SK-N-SH (cell line): ENCODE measurements around the gene RPL15. TPM values are rescaled to one million over a fixed set of nuclear protein-coding genes. Genes with fewer than 3 reads are reported as not detected.

Experiments used
- CTCF ChIA-PET: fragments of 300-600, 350-600 bp; formaldehyde crosslinking; extraction: SDS; loops from one replicate; lab custom pipeline; 2021; lab: Yijun Ruan, JAX
- POLR2A ChIA-PET: fragments of 350-600 bp; sonication (Branson Sonifier 250); formaldehyde crosslinking; extraction: SDS; loops from one replicate; lab custom pipeline; 2020; ENCODE audit warnings: antibody characterized with exemption, inconsistent platforms; lab: Yijun Ruan, JAX
- DNase-seq: peaks from one replicate; pipeline ENCODE4 v3.0.0; 2012
- H2AFZ ChIP-seq: fragments of 200-600 bp; sonication (generic); 2 replicates; pipeline ENCODE4 v1.8.1; 2016; ENCODE audit warnings: antibody characterized with exemption, mild to moderate bottlenecking, low read depth
- H3F3A ChIP-seq: fragments of 200-600 bp; sonication (generic); replicated peaks from 2 replicates; pipeline ENCODE3; 2016; ENCODE audit warnings: antibody characterized with exemption, mild to moderate bottlenecking; ENCODE audit not compliant: insufficient read depth
- H3K27ac ChIP-seq, 2 experiments: fragments of 200-500 bp in 1 of 2; fragments of 200-600 bp in 1 of 2; sonication (Bioruptor generic) in 1 of 2; sonication (generic), shearing (Covaris generic) in 1 of 2; 2 replicates each; pipeline versions ENCODE4 v1.5.1 to v1.6.1; 2014 to 2016; ENCODE audit warnings: low read depth in 2 of 2, inconsistent platforms in 1 of 2, low read length in 1 of 2, mild to moderate bottlenecking in 1 of 2, mixed read lengths in 1 of 2
- H3K27me3 ChIP-seq: fragments of 200-600 bp; sonication (generic), shearing (Covaris generic); 2 replicates; pipeline ENCODE4 v1.6.1; 2016; ENCODE audit warnings: mixed run types; ENCODE audit not compliant: insufficient read depth
- H3K36me3 ChIP-seq, 2 experiments: fragments of 200-500 bp in 1 of 2; fragments of 200-600 bp in 1 of 2; sonication (Bioruptor generic) in 1 of 2; sonication (generic) in 1 of 2; replicated peaks in 1 of 2; 2 replicates each; pipeline versions ENCODE3 to v1.5.1; 2014 to 2016; ENCODE audit warnings: low read length in 1 of 2, mild to moderate bottlenecking in 1 of 2; ENCODE audit not compliant: insufficient read depth in 2 of 2, control insufficient read depth in 1 of 2
- H3K4me1 ChIP-seq, 2 experiments: fragments of 200-500 bp in 1 of 2; fragments of 200-600 bp in 1 of 2; sonication (Bioruptor generic) in 1 of 2; sonication (generic), shearing (Covaris generic) in 1 of 2; 2 replicates each; pipeline versions ENCODE4 v1.5.1 to v1.6.1; 2014 to 2016; ENCODE audit warnings: low read depth in 1 of 2, low read length in 1 of 2, mixed run types in 1 of 2; ENCODE audit not compliant: insufficient read depth in 2 of 2, control insufficient read depth in 1 of 2
- H3K4me2 ChIP-seq: fragments of 200-600 bp; sonication (generic), shearing (Covaris generic); 2 replicates; pipeline ENCODE4 v1.6.1; 2017; ENCODE audit warnings: mixed run types
- H3K4me3 ChIP-seq, 2 experiments: fragments of 200-500 bp in 1 of 2; fragments of 200-600 bp in 1 of 2; sonication (Bioruptor generic) in 1 of 2; sonication (generic), shearing (Covaris generic) in 1 of 2; 2 replicates each; pipeline versions ENCODE4 v1.5.1 to v1.8.1; 2014 to 2016; ENCODE audit warnings: low read depth in 2 of 2, inconsistent platforms in 1 of 2, low read length in 1 of 2, mild to moderate bottlenecking in 1 of 2, mixed read lengths in 1 of 2, moderate library complexity in 1 of 2
- H3K79me2 ChIP-seq: fragments of 200-600 bp; sonication (generic); 2 replicates; pipeline ENCODE4 v1.8.1; 2017; ENCODE audit warnings: mild to moderate bottlenecking; ENCODE audit not compliant: insufficient read depth
- H3K9ac ChIP-seq: fragments of 200-600 bp; sonication (generic); 2 replicates; pipeline ENCODE4 v1.6.1; 2017; ENCODE audit warnings: mixed run types
- H3K9me2 ChIP-seq: fragments of 200-600 bp; sonication (generic); 2 replicates; pipeline ENCODE4 v1.6.1; 2017; ENCODE audit warnings: mixed run types
- H3K9me3 ChIP-seq: fragments of 200-600 bp; sonication (generic); 2 replicates; pipeline ENCODE4 v1.6.1; 2017; ENCODE audit warnings: mixed run types, mild to moderate bottlenecking, moderate library complexity
- H4K20me1 ChIP-seq: fragments of 200-600 bp; sonication (generic); 2 replicates; pipeline ENCODE4 v1.6.1; 2017; ENCODE audit warnings: mild to moderate bottlenecking, mixed run types; ENCODE audit not compliant: insufficient read depth
- CHD2 ChIP-seq: fragments of 150-350 bp; IDR thresholded peaks from 2 replicates; pipeline ENCODE4 v1.6.1; 2018; ENCODE audit warnings: low read length; ENCODE audit not compliant: partially characterized antibody
- ELF1 ChIP-seq: IDR thresholded peaks from 2 replicates; pipeline ENCODE4 v1.4.0; 2012
- GATA2 ChIP-seq: sonication (generic); formaldehyde crosslinking; IDR thresholded peaks from 2 replicates; pipeline ENCODE4 v1.5.0; 2020; ENCODE audit warnings: mild to moderate bottlenecking, missing genetic modification reagents
- MEF2A ChIP-seq: IDR thresholded peaks from 2 replicates; pipeline ENCODE4 v1.4.0; 2012; ENCODE audit warnings: low read depth, borderline replicate concordance
- MXI1 ChIP-seq: IDR thresholded peaks from 2 replicates; pipeline ENCODE4 v1.6.1; 2012; ENCODE audit warnings: mild to moderate bottlenecking, low read depth, low read length, improper control_type of control experiment
- NFIC ChIP-seq: IDR thresholded peaks from 2 replicates; pipeline ENCODE4 v1.4.0; 2012; ENCODE audit warnings: borderline replicate concordance
- POLR2AphosphoS5 ChIP-seq: IDR thresholded peaks from 2 replicates; pipeline ENCODE4 v1.6.1; 2012; ENCODE audit warnings: low read depth, low read length
- RAD21 ChIP-seq: IDR thresholded peaks from 2 replicates; pipeline ENCODE4 v1.6.1; 2012; ENCODE audit warnings: mild to moderate bottlenecking, low read length
- RCOR1 ChIP-seq: fragments of 150-350 bp; IDR thresholded peaks from 2 replicates; pipeline ENCODE4 v1.6.1; 2017; ENCODE audit warnings: antibody characterized with exemption, low read length
- REST ChIP-seq: IDR thresholded peaks from 2 replicates; pipeline ENCODE4 v1.6.1; 2012; ENCODE audit warnings: mild to moderate bottlenecking, low read depth, low read length, moderate library complexity
- RFX5 ChIP-seq: IDR thresholded peaks from 2 replicates; pipeline ENCODE4 v1.6.1; 2012; ENCODE audit warnings: mild to moderate bottlenecking, improper control_type of control experiment, low read length
- SIN3A ChIP-seq: IDR thresholded peaks from 2 replicates; pipeline ENCODE4 v1.6.1; 2012; ENCODE audit warnings: low read depth, mild to moderate bottlenecking, low read length, moderate library complexity, borderline replicate concordance
- TAF1 ChIP-seq: IDR thresholded peaks from 2 replicates; pipeline ENCODE4 v1.6.1; 2012; ENCODE audit warnings: low read depth, mild to moderate bottlenecking, low read length, moderate library complexity, borderline replicate concordance
- TCF12 ChIP-seq: IDR thresholded peaks from 2 replicates; pipeline ENCODE4 v1.4.0; 2012
- TEAD4 ChIP-seq: IDR thresholded peaks from 2 replicates; pipeline ENCODE4 v1.4.0; 2012; ENCODE audit warnings: mild to moderate bottlenecking, borderline replicate concordance; ENCODE audit not compliant: insufficient read depth
- ZBTB33 ChIP-seq: IDR thresholded peaks from 2 replicates; pipeline ENCODE4 v1.4.0; 2012; ENCODE audit warnings: low read depth, borderline replicate concordance
- WGBS: methylation state at CpG from one replicate; pipeline ENCODE4 v1.1.6; 2017; ENCODE audit warnings: low lambda C conversion rate; 5-methylcytosine and 5-hydroxymethylcytosine counted together
- polyA plus RNA-seq, 3 experiments: library from polyadenylated mRNA; depleted of rRNA; stranded (reverse); fragments of >200 nt; gene quantifications; 2 replicates each; pipeline ENCODE4 v1.2.3, GENCODE V29; 2012
- TF ChIP-seq, protein P1 (sequence below): fragments of 200-600 bp; sonication (generic); IDR thresholded peaks from 2 replicates; pipeline ENCODE4 v1.6.1; 2017; ENCODE audit warnings: antibody characterized with exemption, mild to moderate bottlenecking, moderate library complexity

Gene RPL15
- polyA plus RNA-seq, 1 of the 3 experiments (the other 2 are of a cell fraction), result 5,582 TPM

GRCh38 chr3:23904545-23904944, 12.4 kb upstream of the RPL15 start:
- TF ChIP-seq RAD21 (no peak), TEAD4 (no peak)
- TF ChIP-seq, protein P1, sequence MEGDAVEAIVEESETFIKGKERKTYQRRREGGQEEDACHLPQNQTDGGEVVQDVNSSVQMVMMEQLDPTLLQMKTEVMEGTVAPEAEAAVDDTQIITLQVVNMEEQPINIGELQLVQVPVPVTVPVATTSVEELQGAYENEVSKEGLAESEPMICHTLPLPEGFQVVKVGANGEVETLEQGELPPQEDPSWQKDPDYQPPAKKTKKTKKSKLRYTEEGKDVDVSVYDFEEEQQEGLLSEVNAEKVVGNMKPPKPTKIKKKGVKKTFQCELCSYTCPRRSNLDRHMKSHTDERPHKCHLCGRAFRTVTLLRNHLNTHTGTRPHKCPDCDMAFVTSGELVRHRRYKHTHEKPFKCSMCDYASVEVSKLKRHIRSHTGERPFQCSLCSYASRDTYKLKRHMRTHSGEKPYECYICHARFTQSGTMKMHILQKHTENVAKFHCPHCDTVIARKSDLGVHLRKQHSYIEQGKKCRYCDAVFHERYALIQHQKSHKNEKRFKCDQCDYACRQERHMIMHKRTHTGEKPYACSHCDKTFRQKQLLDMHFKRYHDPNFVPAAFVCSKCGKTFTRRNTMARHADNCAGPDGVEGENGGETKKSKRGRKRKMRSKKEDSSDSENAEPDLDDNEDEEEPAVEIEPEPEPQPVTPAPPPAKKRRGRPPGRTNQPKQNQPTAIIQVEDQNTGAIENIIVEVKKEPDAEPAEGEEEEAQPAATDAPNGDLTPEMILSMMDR, result no peak
- Histone ChIP-seq H3K9me3 (no peaks in the 10 kb centered on the region), H2AFZ (no peak overlapping the region), H3K27ac (no peak overlapping the region), H3K4me3 (no peak overlapping the region), H3K9ac (no peak overlapping the region), H4K20me1 (no peaks in the 10 kb centered on the region), H3K4me1 (no peaks in the 10 kb centered on the region; a peak in 1 of 4 replicates), H3K4me2 (no peak overlapping the region), H3K36me3 (peaks cover 15 to 41% of the 10 kb centered on the region in 2 experiments), H3K27me3 (no peaks in the 10 kb centered on the region), H3K79me2 (no peaks in the 10 kb centered on the region; the same call in 1 of the 2 replicates), H3F3A (peaks cover 6% of the 10 kb centered on the region), H3K9me2 (no peaks in the 10 kb centered on the region)
- POLR2A ChIA-PET, result no interaction called here
- CTCF ChIA-PET, result interaction anchor here (0.7 kb wide), 1 partner anchor 40 kb away, joined by 4 read pairs; no protein-coding TSS in a partner anchor
- no peak for DNase-seq

DNA sequence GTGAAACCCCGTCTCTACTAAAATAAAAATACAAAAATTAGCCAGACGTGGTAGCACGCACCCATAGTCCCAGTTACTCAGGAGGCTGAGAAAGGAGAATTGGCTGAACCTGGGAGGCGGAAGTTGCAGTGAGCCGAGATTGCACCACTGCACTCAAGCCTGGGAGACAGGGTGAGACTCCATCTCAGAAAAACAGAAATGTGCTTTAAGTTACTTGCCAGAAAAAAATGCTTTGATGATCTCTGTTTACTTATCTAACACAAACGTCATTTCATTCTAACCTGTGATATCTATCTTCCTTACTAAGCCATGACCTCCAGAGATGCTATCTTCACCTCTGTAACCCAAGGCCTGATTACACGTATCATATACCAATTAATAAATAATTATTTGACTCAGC, 7.6 kb upstream of the RPL15 start:
- H3K79me2 ChIP-seq, result peaks cover 39% of the 10 kb centered on the region
- CTCF ChIA-PET, result no interaction called here
- H3K27me3 ChIP-seq, result no peaks in the 10 kb centered on the region
- H3K9me2 ChIP-seq, result no peaks in the 10 kb centered on the region
- WGBS, result 94% methylated on average over 7 of the region's 7 CpGs
- H3K9me3 ChIP-seq, result no peaks in the 10 kb centered on the region
- no peak overlapping the region for H3K4me3 ChIP-seq
- H4K20me1 ChIP-seq, result no peaks in the 10 kb centered on the region
- peaks cover 6% of the 10 kb centered on the region for H3F3A ChIP-seq
- H3K4me2 ChIP-seq, result no peak overlapping the region
- peaks cover 19 to 42% of the 10 kb centered on the region in 2 experiments for H3K36me3 ChIP-seq
- POLR2A ChIA-PET, result no interaction called here
- no peak for TF ChIP-seq ELF1
- no peak for TF ChIP-seq RCOR1
- no peak for TF ChIP-seq NFIC
- no peak for TF ChIP-seq MEF2A
- TF ChIP-seq CHD2, result no peak
- TF ChIP-seq, protein P1, result no peak
- no peak for TF ChIP-seq RFX5
- TF ChIP-seq TCF12, result no peak
- no peak for TF ChIP-seq TAF1
- TF ChIP-seq GATA2 (CRISPR knock-in tag), result no peak
- TF ChIP-seq POLR2AphosphoS5, result no peak
- no peak for TF ChIP-seq ZBTB33
- no peak for TF ChIP-seq SIN3A
- TF ChIP-seq MXI1, result no peak
- no peak for TF ChIP-seq REST
- H2AFZ ChIP-seq, result no peak overlapping the region
- H3K9ac ChIP-seq, result no peak overlapping the region
- peaks cover 0 to 4% of the 10 kb centered on the region in 2 experiments; a peak in 1 of 4 replicates for H3K4me1 ChIP-seq
- no peak for DNase-seq
- no peak overlapping the region for H3K27ac ChIP-seq
